ENCODE data around the gene EEF2K.

EEF2K gene

DNA sequence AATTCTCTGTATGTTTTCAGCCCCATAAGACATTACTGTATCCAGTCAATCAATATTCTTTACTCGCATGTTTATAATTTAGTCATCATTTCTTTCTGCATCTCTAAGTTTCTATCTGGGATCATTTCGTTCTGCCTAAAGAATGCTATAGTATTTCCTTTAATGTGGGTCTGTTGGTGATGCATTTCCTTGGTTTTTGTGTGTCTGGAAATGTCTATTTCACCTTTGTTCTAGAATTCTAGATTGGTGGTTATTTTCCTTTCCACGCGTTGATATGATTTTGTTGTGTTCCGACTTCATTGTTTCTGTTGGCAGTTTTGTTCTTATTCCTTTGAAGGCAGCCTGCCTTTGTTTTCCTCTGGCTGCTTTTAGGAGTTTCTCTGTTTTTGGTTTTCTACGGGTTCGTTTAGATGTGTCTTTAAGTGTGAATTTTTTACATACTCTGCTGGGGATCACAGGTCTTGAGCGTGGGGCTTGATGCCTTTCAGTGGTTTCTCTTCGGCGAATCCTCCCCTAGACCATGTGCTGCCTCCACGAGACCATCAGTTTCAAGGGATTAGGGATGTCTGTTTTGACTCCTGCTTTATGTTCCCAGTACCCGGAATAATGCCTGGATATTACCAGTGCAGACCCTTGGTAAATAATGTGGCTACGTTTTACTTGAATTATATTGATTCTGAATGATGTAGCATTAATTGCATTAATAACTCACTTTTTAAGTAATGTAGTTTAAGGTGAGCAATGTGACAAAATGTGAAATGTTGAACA, 114.7 kb downstream of the EEF2K start:
- no peak for DNase-seq

DNA sequence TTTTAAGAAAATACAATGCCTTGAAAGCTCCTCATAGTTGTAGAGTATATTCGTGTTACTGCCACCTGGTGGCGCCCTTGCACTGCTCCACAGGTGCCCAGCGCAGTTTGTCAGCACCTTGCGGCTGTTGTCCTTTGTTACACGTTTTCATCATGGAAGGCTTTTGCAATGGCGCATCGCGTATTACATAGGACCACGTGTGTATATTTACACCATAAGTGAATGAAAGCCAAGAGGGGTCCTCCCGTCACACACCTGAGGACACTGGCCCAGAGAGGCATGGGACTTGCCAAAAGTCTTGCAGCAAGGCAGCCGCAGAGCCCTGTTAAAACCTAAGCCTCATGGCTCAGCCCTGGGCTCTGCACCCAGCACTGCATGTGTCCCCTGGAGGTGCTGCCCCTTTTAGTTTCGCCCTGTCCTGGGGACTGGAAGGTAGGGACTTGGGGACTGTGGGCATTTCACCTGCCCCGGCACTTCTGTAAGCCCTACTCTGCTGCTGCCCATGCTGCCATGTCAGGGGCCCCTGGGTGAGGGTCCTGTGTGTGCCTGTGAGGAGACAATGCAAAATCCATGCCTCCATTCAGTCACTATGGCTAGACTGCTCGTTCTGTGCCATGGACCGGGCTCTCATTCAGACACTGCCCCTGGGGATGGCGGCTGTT, 115.4 kb downstream of the EEF2K start:
- peak; percentile 79 for DNase-seq

DNA sequence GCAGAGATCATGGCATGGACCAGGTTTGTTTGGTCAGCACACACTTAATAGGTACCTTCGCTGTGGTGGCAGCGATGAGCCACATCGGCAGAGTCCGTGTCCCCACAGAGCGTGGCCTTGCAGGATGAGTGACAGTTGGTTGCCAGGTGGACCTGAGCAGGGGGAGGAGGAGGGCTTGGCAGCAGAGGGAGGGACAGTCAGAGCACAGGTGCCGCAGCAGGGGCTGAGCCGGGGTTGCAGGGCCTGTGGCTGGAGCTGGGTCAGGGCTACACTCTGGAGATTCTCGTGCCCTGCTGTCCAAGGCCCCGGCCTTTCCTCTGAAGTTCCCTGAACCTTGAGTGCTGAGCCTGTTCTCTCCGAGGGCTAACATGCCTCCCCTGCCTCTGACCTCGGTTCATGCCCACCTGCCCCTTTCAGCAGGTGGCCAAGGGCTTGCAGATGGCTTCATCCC, 116.0 kb downstream of the EEF2K start:
- no peak for DNase-seq

DNA sequence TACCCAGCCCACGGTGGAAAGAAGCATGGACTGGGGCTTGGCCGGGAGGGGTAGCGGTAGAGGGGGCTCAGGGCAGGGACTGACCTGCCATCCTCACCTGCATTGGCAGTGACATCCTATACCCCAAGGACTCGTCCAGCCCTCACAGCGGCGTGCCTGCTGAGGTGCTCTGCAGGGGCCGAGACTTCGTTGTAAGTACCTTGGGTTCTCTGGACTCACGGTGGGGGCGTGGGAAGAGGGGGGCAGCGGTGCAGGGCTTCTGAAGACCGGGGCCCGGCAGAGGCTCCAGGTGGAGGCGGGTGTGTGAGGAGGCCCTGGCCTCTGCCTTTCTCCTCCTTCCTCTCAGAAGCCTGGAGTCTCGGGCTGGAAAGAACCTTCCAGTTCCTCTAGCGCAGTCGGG, 116.7 kb downstream of the EEF2K start:
- no peak for DNase-seq

DNA sequence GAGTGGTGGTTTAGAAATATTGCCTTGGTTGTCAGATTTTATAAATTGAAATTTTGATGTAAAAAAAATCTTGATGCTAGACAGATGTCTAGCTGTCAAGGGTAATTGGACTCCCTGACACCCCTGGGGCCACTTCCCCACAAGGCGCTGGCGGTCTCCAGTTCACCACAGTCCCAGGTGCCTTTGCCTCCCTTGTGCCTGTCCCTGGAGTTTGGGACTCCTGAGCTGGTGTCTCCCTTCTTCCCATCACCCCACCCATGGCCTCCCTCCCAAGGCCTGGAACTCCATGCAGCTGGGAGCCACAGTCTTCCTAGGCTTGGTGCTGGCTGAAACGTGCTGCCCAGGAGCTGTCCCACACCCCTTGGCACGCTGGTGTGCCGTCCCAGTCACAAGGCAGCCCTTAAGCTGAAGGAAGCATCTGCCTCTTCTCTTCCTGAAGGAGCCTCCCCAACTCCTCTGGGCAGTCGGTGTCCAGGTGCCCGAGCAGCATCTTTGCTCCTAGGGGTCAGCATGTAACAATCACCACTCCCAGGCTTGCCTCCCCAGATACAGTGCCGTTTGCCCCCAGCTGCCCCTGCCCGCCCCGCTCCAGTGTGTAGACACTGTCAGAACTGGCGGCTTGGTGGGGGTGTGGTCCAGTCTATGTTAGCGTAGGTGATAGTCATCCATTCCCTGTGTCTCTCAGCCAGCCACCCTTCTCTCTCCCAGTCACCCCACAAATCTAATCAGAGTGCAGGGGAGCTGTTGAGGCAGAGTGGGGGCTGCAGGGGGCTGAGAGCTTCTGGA, 117.3 kb downstream of the EEF2K start:
- DNase-seq = no peak

DNA sequence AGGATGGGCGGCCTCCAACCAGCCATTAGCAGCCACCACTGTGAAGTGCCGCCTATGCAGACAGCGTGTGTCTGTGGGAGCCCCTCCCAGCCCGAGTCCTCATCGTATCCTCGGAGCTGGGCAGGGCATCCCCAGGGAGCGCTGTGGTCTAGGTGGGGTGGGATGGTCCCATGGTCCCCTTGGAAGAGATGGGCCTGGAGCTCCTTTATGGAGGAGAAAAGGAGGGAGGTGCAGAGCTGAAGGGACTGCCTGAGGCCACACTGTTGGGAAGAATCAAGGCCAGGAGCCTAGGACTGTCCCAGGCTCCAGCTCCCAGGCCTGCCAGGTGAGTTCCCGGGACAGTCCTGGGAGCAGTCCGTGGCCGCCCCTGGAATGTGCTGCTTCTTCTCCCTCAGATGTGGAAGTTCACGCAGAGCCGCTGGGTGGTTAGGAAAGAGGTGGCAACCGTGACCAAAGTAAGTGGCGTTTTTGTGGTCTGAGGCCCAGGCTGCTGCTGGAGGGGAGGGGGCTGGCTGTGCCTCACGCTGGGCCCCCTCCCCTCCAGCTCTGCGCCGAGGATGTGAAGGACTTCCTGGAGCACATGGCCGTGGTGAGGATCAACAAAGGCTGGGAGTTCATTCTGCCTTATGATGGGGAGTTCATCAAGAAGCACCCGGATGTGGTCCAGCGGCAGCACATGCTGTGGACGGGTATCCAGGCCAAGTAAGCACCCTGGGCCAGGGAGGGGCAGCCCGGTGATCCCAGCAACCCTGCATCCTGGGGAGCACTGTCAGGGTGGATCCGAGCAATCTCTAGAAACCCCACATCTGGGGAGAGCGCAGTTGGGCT, 118.1 kb downstream of the EEF2K start:
- DNase-seq = no peak

DNA sequence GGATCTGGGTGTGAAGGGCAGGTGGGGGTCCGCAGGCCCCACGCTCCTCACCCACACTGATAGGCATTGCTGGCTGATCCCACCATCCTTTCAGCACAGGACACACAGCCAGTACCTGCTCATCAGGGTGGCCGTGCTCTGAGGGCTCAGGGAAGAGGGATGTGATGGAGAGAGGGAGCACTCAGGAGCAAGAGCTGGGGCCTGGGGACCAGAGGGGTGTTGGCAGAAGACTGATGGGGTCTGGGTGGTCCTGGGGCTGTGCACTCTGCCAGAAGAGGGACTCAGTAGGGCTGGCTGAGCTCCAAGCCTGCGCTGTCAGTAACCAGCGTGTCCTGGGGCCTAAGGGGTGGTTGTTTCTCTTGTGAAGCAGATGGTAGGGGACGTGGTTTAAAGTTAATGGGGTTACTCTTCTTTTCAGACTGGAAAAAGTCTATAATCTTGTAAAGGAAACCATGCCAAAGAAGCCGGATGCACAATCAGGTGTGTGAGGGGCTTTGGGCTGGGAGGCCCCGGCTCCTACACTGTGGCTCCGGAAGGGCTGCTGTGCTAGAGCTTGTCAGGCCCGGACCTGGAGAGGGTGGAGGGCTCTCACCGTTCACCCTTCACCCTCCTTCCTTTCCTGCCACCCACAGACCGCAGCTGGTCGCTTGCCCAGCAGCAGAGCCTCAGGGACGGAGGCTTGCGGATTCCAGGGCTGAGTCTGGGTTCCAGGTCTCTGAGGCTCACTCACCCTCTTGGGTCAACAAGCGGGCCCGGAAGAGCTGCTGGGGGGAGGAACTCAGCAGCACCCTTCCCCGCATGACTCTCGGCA, 118.9 kb downstream of the EEF2K start:
- DNase-seq = no peak

DNA sequence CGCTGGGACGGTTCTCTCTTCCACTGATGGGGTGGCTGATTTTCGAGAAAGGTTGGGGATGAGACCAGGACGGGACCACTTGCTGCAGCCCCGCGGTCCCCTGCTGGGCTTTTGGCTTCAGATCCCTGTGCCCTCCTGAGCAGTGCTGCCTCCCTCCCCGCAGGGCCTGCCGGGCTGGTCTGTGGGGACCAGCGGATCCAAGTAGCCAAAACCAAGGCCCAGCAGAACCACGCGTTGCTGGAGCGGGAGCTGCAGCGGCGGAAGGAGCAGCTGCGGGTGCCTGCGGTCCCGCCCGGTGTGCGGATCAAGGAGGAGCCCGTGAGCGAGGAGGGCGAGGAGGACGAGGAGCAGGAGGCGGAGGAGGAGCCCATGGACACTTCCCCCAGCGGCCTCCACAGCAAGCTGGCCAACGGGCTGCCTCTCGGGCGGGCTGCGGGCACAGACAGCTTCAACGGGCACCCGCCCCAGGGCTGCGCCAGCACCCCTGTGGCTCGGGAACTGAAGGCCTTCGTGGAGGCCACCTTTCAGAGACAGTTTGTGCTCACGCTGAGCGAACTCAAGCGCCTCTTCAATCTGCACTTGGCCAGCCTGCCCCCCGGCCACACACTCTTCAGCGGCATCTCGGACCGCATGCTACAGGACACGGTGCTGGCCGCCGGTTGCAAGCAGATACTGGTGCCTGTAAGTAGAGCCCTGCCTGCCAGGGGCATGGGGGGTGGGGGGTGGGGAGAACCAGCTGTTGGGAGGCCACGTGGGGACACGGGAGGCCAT, 119.7 kb downstream of the EEF2K start:
- no peak for DNase-seq

DNA sequence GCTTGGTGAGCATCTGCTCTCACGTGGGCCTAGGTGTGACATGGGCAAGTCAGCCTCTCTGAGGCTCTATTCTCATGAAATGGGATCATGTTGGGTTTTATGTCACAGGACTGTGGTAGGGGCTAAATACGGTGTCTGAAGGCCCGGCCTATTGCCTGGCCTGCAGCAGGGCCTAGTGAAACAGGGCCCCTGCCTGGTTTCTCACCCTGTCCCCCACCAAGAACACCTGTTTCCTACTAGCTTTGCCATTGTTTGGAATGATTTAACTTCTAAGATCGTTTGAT, 120.2 kb downstream of the EEF2K start:
- no peak for DNase-seq

DNA sequence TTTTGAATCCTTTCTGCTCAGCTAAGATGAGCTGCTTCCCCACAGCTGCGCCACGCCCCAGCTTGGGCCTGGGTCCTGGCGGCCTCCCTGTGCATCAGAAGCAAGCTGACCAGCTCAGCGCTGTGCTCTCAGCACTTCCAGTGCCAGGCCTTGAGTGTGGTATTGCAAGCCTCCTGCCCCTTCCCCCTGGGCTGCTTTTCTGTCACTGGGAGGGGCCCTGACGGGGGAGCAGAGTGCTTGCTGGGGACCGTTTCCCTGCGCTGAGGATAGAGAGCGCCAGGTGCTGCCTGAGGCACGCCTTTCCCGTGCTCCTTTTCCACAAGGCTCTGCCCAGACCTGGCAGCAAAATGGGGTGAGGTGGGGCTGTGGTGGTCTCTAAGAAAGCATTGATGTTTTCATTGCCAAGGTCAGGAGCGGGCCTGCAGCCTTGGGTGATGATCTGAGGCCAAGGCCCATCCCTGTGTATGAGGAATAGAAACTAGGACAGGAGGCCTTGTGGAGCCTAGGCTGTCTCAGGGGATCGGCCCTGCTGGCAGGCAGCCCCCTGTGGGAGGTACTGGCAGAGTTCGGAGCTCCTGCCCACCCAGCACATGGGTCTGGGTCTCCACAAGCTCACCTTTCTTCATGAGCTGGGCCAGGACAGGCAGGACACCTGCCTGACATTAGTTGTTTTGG, 120.8 kb downstream of the EEF2K start:
- DNase-seq = no peak

DNA sequence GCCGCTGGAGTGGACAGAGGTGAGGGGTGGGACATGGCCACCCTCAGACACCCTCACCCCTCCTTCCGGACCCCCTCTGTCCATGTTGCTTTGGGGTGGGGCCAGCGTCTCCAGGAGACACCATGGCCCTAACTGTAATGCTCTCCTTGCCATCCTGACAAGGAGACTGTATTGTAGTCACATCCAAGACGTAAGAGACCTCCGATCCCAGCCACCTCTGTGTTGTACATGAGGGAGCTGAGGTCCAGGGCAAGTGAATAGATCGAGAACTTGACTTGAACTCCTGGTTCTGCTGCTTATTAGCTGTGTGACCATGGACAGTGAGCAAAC, 121.3 kb downstream of the EEF2K start:
- DNase-seq = no peak

DNA sequence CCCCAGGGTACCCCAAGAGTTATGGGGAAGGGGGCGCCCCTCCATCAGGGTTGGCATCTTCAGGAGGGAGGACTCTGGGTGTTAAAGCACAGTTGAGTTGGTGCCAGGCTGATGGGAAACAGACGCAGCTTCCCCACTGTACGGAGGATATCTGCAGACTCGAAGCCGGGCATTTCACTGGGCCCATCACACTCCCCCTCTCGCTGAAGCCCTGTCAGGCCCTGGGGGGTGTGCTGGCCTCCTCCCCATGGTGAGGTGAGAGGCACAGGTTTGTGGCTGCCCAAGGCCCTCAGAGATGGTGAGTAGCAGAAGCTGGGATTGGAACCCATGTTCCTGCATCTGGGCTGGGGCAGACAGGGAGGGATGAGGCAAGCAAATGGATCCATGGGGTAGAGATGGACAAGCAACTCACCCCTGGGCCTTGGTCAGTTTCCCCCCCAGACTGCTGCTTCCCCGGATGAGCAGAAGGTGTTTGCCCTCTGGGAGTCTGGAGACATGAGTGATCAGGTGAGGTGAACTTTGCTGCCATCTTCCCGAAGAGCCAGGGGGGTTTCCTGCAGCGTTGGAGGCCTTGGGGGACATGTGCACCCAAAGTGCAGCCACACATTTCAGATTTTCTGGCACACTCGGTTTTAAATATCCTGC, 122.1 kb downstream of the EEF2K start:
- no peak for DNase-seq

DNA sequence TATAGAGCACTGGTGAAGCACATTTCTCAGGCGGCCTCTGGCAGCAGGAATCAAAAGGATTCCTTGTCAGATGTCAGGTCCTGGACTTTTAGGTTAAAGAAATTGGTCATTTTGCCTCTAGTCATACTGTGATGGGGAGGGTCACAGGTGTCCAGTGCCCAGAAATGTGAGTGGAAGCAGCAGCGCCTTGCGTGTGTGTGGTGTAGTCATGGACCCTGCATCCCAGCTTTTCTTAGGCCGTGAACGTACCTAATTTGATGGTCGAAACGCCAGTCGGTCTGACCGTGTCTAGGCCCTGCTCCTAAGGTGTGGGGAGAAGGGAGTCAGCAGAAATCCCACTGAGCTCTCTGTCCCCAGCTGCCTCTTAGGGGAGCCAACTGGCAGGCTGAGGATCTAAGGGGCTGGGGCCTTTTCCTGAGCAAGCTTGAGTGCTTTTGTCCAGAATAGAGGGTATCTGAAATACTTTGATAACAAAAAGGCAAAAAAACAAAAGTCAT, 123.2 kb downstream of the EEF2K start:
- no peak for DNase-seq

DNA sequence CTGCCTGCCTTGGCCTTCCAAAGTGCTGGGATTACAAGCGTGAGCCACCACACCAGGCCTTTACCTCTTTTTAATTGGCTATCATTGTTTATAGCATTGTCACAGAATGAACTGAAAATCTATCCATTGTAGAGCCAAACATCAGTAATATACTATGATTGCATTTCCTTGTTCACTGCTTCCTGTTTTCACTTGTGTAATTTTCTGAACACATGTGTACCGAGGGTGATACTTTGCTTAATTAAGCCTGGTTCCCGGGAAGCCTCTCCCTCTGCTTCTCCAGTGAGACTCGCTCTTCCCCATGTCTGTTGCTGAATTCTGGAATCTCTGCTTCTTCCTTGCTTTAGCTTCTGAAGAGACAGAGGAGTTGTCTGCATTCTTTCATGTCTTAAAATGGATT, 124.2 kb downstream of the EEF2K start:
- DNase-seq = no peak

DNA sequence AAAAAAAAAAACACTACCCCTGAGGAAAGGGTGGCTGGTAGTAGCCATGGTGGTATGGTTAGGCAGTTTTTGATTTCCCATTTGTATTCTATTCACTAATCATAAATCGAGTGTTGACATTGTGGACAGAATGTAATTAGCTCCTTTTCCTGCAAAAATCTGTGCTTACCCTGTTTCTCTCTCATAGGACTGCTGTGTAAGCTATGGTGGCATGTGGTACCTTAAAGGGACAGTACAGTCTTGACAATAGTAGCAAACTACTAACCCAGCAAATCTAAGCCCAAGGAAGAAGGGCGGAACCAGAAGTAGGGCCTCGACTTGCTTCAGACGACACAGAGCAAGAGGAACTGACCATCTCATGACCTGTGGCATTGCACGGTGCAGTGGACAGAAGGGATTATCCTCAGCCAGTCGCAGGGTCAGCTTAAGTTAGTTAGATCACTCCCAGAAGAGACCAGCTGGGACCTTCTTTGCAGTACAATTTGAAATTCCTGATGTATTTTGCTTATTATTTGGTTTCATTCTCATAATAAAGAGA, 127.4 kb downstream of the EEF2K start:
- DNase-seq = no peak

DNA sequence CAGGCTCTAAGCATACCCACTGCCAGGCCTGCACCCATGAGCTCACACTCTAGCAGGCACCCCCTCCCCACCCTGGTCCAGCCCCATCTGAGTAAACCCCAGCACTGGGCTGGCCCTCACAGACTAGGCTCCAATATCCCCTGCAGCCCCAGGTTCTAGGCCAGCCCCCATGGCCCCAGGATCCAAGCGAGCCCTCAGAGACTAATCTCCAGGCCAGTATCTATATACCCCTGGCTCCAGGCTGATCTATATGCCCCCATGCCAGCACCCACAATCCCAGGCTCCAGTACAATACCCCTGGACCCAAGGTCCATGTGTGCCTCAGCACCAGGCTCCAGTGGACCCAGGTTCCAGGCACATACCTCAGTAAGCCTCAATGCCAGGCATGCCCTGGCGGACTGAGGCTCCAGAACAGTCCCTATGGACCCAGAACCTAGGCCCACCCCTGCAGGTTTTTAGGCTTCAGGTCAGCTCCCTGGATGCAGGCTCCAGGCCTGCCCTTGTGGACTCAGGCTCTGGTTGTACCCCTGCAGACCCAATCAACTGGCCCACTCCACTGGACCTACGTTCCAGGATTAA, 129.7 kb downstream of the EEF2K start:
- DNase-seq = no peak

DNA sequence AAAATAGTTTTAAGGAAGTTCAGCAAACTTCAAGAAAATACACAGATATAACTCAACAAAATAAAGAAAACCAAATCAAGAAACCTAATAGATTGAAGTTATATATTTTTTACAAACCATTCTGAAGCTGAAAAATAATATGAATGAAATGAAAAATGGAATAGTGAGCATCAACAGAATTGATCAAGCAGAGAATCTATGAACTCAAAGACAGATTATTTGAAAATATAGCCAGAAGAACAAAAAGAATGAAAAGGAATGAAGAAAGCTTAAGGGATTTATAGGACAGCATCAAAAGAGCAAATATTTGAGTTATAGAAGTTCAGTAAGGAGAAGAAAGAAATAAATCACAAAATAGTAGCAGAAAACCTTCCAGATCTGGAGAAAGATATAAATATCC, 130.5 kb downstream of the EEF2K start:
- DNase-seq = no peak

DNA sequence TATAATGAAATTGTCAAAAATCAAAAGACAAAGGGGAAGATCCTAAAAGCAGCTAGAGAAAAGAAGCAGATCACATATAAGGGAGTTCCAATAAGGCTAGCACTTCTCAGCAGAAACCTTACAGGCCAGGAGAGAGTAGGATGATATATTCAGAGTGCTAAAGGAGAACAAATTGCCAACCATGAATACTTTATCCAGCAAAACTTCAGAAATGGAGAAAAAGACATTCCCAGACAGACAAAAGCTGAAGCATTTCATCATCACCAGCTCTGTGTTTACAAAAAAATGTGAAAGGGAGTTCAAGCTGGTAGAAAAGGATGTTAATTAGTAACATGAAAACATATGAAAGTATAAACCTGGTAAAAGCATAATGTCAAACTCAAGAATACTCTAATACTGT, 131.0 kb downstream of the EEF2K start:
- DNase-seq = no peak

DNA sequence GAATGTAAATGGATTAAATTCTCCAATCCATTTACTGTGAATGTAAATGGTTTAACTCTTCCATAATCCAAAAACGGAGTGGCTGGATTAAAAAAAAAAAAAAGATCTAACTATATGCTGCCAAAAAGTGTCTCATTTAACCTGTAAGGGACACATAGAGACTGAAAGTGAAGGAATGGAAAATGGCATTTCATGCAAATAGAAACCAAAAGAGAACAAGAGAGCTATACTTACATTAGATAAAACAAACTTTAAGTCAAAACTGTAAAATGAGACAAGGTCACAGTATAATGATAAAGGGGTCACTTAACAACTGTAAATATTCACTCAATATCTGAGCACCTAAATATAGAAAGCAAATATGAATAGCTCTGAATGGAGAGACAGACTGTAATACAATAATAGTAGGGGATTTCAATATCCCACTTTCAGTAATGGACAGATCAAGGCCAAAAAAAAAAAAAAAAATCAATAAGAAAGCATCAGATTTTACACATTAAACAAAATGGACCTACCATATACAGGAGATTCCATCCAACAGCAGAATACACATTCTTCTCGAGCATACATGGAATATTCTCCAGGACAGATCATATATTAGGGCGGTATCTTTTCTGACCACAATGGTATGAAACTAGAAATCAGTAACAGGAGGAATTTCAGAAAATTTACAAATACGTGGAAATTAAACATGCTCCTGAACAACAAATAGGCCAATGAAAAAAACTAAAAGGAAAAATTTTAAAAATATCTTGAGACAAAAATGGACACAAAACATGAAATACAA, 132.0 kb downstream of the EEF2K start:
- DNase-seq = no peak

All from DMS53 (cell line).